ENCODE measurements around the gene PDGFB.

PDGFB gene

DNA sequence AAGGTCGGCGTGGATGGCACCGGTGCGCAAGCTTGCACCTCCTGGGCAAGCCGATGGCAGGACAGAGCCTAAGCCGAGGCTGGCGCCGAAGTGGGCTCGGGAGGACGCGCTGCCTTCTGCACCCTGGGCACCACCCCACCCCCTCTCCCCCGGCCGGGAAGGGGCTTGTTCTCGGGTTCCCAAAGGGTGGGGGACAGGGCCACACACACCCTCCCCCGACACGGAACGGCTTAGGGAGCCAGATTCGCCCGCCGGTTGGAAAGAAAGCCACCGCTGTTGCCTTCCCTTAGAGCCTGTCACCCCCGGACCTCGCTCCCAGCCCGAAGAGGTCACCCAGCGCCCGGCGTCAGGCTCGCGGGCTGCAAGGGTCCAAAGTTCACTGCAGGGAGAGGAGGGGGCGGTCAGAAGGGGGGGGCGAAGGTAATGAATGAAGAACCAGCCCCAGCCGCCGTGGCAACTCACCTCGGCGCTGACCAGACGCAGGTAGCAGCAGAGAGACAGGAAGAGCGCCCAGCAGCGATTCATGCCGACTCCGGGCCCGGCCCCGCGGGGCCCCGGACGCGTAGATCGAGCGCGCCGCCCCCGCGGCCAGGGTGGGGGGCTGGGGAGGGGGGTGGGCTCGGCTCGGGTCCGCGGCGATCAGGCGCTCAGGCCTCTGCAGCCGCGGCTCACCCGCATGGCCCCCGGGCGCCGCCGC, 1.2 kb downstream of the PDGFB start:
- CTCF ChIA-PET, result no interaction called here
- DNase-seq (ENCODE audit: extremely low spot score), result no peak
- POLR2A ChIA-PET, result no interaction called here
- TF ChIP-seq, protein P1, sequence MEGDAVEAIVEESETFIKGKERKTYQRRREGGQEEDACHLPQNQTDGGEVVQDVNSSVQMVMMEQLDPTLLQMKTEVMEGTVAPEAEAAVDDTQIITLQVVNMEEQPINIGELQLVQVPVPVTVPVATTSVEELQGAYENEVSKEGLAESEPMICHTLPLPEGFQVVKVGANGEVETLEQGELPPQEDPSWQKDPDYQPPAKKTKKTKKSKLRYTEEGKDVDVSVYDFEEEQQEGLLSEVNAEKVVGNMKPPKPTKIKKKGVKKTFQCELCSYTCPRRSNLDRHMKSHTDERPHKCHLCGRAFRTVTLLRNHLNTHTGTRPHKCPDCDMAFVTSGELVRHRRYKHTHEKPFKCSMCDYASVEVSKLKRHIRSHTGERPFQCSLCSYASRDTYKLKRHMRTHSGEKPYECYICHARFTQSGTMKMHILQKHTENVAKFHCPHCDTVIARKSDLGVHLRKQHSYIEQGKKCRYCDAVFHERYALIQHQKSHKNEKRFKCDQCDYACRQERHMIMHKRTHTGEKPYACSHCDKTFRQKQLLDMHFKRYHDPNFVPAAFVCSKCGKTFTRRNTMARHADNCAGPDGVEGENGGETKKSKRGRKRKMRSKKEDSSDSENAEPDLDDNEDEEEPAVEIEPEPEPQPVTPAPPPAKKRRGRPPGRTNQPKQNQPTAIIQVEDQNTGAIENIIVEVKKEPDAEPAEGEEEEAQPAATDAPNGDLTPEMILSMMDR (IDR thresholded peaks at IDR 0.05; ENCODE audit: control extremely low read depth, extremely low read depth, low read depth, missing control alignments), result no peak

DNA sequence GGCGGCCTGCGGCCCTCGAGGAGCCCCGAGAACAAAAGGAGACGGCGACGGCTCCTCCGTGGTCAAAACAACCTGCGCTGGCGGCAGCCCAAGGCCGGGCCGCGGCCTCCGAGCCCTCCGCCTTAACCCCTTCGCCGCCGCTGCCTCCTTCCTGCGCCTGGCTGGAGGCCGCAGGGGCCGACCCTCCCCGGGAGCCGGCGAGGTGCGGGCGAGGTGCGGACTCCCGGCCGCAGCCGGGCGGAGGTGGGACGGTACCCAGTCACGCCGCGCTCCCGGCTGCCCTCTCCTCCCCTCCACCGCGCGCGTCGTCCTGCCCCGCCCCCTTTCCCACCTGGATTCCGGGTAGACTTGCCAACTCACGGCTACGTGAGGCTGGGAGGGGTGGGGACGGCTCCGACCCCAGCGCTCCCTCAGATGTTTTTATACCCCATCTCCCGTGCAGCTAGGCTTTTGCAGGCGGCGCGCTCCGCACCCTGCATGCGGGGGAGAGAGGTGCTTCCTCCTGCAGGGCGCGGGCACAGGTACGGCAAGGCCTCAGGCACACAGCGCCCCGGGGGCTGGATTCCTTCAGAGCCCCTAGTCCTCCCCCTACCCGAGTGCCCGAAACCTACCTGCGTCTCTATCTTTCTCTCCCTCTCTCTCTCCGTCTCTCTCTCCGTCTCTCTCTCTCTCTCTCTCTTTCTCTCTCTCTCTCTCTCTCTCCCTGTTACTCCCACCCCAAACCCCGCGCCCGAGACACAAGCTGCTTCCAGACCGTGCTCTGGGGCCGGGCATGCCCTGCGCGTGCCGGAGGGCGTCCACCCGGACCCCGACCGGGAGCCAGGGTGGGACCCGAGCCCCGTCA, 2.0 kb downstream of the PDGFB start:
- ChIA-PET CTCF (no interaction called here), POLR2A (no interaction called here)
- TF ChIP-seq, protein P1 (IDR thresholded peaks at IDR 0.05; ENCODE audit: control extremely low read depth, extremely low read depth, low read depth, missing control alignments), result no peak
- no peak for DNase-seq (ENCODE audit: extremely low spot score)

DNA sequence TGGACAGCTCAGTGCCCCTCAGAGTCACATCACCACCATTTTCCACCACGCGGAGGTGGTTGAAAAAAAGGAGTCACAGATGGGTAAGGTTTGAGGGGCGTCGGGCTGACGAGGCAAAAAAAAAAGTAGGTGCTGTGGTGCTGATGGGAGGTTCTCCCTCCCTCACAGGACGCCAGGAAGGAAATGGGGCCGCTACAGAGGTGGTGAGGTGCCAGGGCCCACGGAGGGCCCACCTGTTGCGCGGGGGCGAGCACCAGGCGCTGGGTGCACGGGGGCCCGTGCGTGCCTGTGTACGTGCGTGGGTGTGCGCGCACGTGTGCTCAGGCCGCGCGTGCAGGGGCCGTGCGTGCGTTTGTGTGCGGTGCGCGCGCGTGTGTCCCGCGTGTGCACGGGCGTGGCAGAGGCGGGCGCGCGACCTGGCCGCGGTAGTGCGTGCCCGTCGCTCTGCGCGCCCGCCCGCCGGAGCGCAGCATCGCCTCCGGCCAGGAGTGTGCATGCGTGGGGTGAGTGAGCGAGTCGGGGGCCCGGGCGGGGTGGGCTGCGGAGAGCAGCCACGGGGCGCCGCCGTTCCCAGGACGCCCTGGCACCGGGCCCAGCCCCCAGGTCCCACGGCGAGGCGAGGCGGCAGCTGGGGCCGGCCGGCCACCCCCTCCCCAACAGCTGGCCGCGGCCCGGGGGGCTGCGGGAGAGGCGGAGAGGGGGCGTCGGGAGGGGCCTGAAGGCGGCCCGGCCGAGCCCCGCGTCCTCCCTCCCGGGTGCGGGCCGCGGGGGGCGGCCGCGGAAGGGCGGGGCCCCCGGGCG, 2.8 kb downstream of the PDGFB start:
- ChIA-PET CTCF (interaction anchor here (1.1 to 2.6 kb wide), 3 partner anchors 14 to 71 kb away, joined by 3 to 7 read pairs (median 5); no protein-coding TSS in a partner anchor), POLR2A (no interaction called here)
- no peak for DNase-seq (ENCODE audit: extremely low spot score)
- TF ChIP-seq, protein P1 (IDR thresholded peaks at IDR 0.05; ENCODE audit: control extremely low read depth, extremely low read depth, low read depth, missing control alignments), result no peak

DNA sequence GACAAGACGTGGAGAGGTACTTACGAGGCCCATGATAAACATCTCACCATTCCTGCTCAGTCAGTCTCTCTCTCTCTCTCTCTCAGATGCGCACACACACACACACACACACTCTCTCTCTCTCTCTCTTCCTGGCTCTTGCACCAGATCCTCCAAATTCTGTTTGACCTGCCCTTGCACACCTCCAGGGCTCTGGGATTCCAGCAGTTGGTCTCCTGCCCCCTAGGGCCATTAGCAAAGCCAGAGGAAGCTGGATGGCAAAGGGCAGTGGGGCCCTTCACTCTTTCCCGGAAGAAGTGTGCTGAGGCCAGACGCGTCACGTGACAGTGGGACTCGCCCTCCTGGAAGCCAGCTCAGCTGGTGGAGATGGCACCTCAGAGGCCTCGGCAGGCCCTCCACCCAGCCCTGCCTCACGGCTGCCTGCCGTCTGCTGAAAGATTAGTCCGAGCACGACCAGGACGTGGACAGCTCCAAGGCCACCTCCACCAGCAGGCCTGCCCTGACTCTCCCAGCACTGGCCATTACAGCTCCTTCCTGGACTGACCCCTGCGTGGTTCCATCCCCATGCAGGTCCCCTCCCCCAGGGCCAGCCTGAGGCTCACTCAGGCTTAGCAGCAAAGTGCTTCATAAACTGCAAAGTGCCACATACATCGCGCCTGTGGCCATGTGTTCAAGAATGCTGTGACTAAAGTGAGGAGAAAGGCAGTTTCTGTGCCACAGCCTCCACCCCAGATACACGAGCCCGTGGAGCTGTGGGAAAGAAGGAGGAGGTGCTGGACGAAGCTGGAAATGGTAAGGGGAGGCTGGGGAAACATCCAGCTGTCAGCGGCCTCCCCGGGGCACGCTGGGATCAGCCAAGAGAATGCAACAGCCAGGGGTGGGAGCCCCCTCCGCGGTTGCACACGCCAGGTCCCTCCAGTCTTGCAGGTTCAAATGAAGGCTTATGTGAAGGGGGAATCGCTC, 3.7 kb downstream of the PDGFB start:
- TF ChIP-seq, protein P1 (IDR thresholded peaks at IDR 0.05; ENCODE audit: control extremely low read depth, extremely low read depth, low read depth, missing control alignments), result no peak
- ChIA-PET POLR2A (interaction anchor here (1.0 kb wide), 1 partner anchor 79 kb away, joined by 4 read pairs; the partner anchor contains the start of gene RPL3), CTCF (interaction anchor here (1.1 to 2.6 kb wide), 3 partner anchors 15 to 70 kb away, joined by 3 to 7 read pairs (median 5); no protein-coding TSS in a partner anchor)
- no peak for DNase-seq (ENCODE audit: extremely low spot score)

DNA sequence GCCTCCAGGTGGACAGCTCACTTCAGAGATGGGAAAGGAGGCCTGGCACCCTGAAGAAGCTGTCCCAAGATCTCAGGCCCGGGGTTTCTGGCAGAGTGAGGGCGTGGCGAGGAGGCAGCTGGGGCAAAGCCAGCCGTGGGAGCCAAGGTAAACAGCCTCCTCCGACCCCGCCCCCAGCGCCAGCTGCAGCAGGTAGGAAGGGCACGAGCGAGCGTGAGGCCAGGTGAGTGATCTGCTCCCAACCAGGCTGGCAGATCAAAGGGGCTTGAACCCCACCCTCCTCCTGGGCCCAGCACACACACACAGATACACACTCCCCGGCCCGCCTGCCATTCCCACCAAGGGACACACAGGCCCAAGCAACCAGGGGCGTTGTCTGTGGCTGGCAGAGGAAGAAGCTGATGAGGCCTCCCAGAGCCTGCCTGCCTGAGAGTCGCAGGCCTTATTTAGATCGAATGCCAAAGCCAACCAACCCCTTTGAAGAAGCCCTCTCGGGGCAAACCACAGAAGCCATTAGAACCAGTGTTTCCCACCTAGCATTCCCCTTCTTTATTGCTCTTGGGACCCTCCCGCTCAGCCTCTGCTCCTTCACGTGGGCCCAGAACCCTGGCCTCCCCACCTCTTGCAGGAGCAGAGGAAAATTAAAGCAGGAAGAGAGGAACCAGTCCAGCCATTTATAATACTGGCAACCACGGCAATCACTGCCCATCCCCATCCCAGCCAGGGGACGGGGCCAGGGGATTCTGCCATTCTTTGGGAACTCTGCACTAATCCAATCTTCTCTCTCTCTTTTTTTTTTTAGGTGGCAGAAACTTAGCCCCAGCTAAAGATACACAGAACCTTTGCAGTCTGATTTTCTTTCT, 5.0 kb downstream of the PDGFB start:
- CTCF ChIA-PET, result interaction anchor here (0.6 to 2.6 kb wide), 4 partner anchors 11 to 77 kb away, joined by 3 to 7 read pairs (median 5); no protein-coding TSS in a partner anchor
- DNase-seq (ENCODE audit: extremely low spot score), result no peak
- POLR2A ChIA-PET, result interaction anchor here (0.5 to 0.6 kb wide), 2 partner anchors 25 to 80 kb away, joined by 4 to 10 read pairs; no protein-coding TSS in a partner anchor
- TF ChIP-seq, protein P1 (IDR thresholded peaks at IDR 0.05; ENCODE audit: control extremely low read depth, extremely low read depth, low read depth, missing control alignments), result no peak
